ENCODE data around the gene CEP55. TPM values are rescaled to one million over a fixed set of nuclear protein-coding genes. Genes with fewer than 3 reads are reported as not detected.
A peak's percentile ranks its signal among the peaks of the same experiment; 100 is the strongest.

Gene CEP55
- polyA plus RNA-seq, 2 of the 4 experiments (the other 2 are of a cell fraction) = 52.4 to 87.0 TPM

DNA sequence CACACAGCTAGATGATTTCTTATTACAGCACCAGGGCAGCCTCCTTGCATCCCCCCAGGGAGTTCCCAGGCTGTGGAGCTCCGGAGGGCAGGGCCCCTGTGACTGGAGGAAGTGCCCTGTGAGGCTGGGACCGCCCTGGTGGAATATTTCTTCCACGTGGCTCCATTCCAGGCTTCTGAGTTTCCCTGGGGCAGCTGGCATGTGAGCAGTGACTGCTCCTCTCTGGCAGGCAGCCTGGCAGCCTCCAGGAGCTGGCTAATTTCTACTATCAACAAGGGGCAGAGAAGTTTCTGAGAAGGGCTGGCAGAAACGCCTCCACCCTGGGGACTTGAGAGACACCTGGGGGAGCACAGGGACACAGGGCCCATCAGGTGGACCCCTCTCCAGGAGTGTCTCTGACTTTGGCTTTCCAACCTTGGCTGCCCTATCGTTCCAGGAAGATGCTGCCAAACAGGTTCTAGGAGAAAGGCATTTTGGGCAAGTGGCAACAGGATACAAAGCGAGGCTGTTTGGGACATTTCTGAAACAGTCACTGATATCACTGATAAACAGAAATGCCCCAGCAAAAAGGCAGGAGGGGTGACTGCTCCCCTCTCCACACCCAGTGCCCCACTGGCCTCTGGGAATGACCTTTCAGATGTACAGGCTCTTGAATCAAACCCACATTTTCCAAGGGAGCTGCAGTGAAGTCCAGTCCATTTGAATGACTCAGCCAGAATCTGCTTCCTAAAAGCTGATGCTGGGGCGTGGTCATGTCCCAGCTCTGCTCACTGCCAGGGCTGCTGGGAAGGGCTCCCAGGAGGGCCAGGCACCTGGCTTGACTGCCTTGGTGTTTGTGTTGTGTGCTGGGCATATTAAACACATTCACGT lies 30.4 kb upstream of the CEP55 start:
- ChIA-PET CTCF (interaction anchor here (0.9 to 41.4 kb wide), 7 partner anchors 8 to 108 kb away, joined by 3 to 924 read pairs (median 5); partner anchors contain the start of gene MYOF), POLR2A (interaction anchor here (0.6 to 6.2 kb wide), 11 partner anchors 8 to 118 kb away, joined by 3 to 114 read pairs (median 5); partner anchors contain the start of genes CEP55 and MYOF)
- Histone ChIP-seq H3K9me3 (peaks cover 7% of the 10 kb centered on the region; the same call in 1 of the 3 replicates), H3K4me3 (peak overlapping the region; percentile 24; the same call in 1 of the 3 replicates), H3K4me1 (peaks cover 94% of the 10 kb centered on the region), H3K4me2 (peak overlapping the region; percentile 93), H3K27ac (peak overlapping the region; percentile 96 to 99)
- ATAC-seq (peak; percentile 75 to 77), DNase-seq (ENCODE audit: low read depth in 1 of 2, low spot score in 1 of 2) (peak; percentile 95 to 97), FAIRE-seq (peak; percentile 74)
- WGBS (ENCODE audit: missing lambda C conversion rate) = 1% methylated on average over 6 of the region's 8 CpGs
- peak; percentile 31; the same call in 1 of the 2 replicates for TF ChIP-seq CHD4 (IDR thresholded peaks at IDR 0.05; ENCODE audit: borderline replicate concordance)
- peak; percentile 69 for TF ChIP-seq EHF (CRISPR knock-in tag; IDR thresholded peaks at IDR 0.05)
- TF ChIP-seq HOXA7 (CRISPR knock-in tag; IDR thresholded peaks at IDR 0.05) = 0 out of 2 replicates have a peak, but pooled peaks have one; percentile 17
- peak; percentile 74 for TF ChIP-seq HOXB5 (CRISPR knock-in tag; IDR thresholded peaks at IDR 0.05)
- TF ChIP-seq CHD2 (IDR thresholded peaks at IDR 0.05; ENCODE audit: low read length, partially characterized antibody) = no peak
- TF ChIP-seq MAFK (IDR thresholded peaks at IDR 0.05; ENCODE audit: partially characterized antibody) = peak; percentile 96
- peak; percentile 62 for TF ChIP-seq HOXB13 (CRISPR knock-in tag; IDR thresholded peaks at IDR 0.05; ENCODE audit: low read depth)
- TF ChIP-seq ZNF302 (CRISPR knock-in tag; IDR thresholded peaks at IDR 0.05) = peak; percentile 62; the same call in 1 of the 2 replicates
- peak; percentile 44; the same call in 2 of the 3 replicates for TF ChIP-seq SMC3 (IDR thresholded peaks at IDR 0.05)
- peak; percentile 71 for TF ChIP-seq USF2 (IDR thresholded peaks at IDR 0.05)
- TF ChIP-seq FOSB (CRISPR knock-in tag; IDR thresholded peaks at IDR 0.05) = peak; percentile 65
- no peak for TF ChIP-seq MAZ (IDR thresholded peaks at IDR 0.05; ENCODE audit: borderline replicate concordance, low read depth, low read length)
- peak; percentile 85; the same call in 1 of the 3 replicates for TF ChIP-seq BCL3 (IDR thresholded peaks at IDR 0.05)
- no peak for TF ChIP-seq NR3C1 (IDR thresholded peaks at IDR 0.05)
- TF ChIP-seq EP300 (IDR thresholded peaks at IDR 0.05) = peak; percentile 76 to 90; a peak in 3 of 5 replicates
- peak; percentile 23; the same call in 1 of the 2 replicates for TF ChIP-seq TFCP2L1 (CRISPR knock-in tag; IDR thresholded peaks at IDR 0.05)
- TF ChIP-seq REST (IDR thresholded peaks at IDR 0.05) = no peak
- peak; percentile 94 for TF ChIP-seq MAX (IDR thresholded peaks at IDR 0.05)
- no peak for TF ChIP-seq CTCF (IDR thresholded peaks at IDR 0.05)
- no peak for TF ChIP-seq PHF8 (IDR thresholded peaks at IDR 0.05; ENCODE audit: borderline replicate concordance, low read depth)
- TF ChIP-seq KDM5A (IDR thresholded peaks at IDR 0.05) = no peak
- no peak for TF ChIP-seq HMGXB4 (CRISPR knock-in tag; IDR thresholded peaks at IDR 0.05; ENCODE audit: borderline replicate concordance)
- no peak for TF ChIP-seq POLR2A (IDR thresholded peaks at IDR 0.05; ENCODE audit: low read length)
- TF ChIP-seq JUN (IDR thresholded peaks at IDR 0.05) = peak; percentile 83 to 88; a peak in 4 of 5 replicates
- TF ChIP-seq, protein P1, sequence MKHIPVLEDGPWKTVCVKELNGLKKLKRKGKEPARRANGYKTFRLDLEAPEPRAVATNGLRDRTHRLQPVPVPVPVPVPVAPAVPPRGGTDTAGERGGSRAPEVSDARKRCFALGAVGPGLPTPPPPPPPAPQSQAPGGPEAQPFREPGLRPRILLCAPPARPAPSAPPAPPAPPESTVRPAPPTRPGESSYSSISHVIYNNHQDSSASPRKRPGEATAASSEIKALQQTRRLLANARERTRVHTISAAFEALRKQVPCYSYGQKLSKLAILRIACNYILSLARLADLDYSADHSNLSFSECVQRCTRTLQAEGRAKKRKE (CRISPR knock-in tag; IDR thresholded peaks at IDR 0.05; ENCODE audit: low read depth) = peak; percentile 78; the same call in 1 of the 2 replicates
- no peak for TF ChIP-seq HDAC2 (IDR thresholded peaks at IDR 0.05)
- TF ChIP-seq NFE2L2 (conservative IDR thresholded peaks at IDR 0.05; ENCODE audit: low read length) = peak; percentile 66
- TF ChIP-seq ZC3H11A (IDR thresholded peaks at IDR 0.05) = no peak
- TF ChIP-seq TP53 (CRISPR knock-in tag; IDR thresholded peaks at IDR 0.05) = 0 out of 2 replicates have a peak, but pooled peaks have one; percentile 13
